HG02840 (cell line): ENCODE results near the gene DDX41.
"Not testable (repeated sequence)": the region's sequence is repeated elsewhere in the genome, so short reads cannot be mapped to it uniquely, and the experiment has no call there.

Source experiments
- ATAC-seq: cut with Tn5 transposase; IDR thresholded peaks from one replicate; pipeline ENCODE4 v1.9.1; 2021; ENCODE audit warnings: mild to moderate bottlenecking, moderate library complexity, moderate number of reproducible peaks; ENCODE audit not compliant: unreplicated experiment, low FRiP score

The DDX41 gene

GRCh38 chr5:177487144-177487543 is 29.6 kb downstream of the DDX41 start:
- ATAC-seq, result no peak

DNA sequence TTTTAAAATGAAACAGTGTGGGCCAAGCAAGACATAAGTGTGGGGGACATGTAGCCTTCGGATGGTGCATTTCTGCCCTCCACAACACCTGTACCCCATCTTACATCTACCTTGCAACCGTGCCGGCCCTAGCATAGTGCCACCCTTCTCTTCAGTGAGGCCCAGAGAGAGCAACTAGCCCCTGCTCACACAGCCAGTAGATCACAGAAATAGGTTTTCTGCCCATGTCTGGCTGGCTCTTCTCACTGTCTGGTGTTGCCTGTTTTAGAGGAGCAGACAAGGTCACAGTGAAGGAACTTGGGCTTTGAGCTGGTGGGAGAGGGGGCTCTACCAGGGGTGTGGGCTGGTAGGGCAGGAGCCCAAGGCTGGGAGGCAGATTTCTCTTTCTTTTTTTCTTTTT is 30.5 kb downstream of the DDX41 start:
- no peak for ATAC-seq

GRCh38 chr5:177485753-177486152 is 31.0 kb downstream of the DDX41 start:
- ATAC-seq, result not testable (repeated sequence)

DNA sequence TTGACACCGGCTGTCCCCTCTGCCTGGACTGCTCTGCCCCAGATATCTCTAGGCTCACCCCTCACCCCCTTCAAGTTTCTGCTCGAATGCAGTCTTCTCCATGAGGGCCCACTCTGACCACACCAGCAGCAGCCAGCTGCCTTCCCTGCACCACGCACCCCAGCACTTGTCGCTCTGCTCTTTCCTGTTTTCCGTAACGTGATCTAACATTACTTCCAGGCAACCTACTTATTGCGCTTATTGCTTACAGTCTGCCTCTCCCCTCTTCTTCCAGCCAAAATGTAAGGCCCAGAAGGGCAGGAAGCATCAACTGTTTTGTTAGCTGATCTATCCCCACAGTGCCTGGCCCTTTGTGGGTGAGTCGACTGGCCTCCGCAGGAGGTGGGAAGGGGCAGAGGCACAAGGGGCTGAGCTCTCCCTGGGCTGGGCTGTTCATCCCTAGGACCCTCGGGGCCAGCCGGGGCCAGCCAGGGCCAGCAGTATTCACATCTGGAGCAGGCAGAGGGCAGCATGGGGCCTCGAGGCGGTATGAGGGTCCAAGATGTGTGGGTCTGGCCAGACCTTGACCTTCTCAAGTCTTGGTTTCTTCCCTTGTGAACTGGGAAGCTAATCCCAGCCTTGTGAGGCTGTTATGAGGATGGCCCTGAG is 31.7 kb downstream of the DDX41 start:
- ATAC-seq, result no peak

DNA sequence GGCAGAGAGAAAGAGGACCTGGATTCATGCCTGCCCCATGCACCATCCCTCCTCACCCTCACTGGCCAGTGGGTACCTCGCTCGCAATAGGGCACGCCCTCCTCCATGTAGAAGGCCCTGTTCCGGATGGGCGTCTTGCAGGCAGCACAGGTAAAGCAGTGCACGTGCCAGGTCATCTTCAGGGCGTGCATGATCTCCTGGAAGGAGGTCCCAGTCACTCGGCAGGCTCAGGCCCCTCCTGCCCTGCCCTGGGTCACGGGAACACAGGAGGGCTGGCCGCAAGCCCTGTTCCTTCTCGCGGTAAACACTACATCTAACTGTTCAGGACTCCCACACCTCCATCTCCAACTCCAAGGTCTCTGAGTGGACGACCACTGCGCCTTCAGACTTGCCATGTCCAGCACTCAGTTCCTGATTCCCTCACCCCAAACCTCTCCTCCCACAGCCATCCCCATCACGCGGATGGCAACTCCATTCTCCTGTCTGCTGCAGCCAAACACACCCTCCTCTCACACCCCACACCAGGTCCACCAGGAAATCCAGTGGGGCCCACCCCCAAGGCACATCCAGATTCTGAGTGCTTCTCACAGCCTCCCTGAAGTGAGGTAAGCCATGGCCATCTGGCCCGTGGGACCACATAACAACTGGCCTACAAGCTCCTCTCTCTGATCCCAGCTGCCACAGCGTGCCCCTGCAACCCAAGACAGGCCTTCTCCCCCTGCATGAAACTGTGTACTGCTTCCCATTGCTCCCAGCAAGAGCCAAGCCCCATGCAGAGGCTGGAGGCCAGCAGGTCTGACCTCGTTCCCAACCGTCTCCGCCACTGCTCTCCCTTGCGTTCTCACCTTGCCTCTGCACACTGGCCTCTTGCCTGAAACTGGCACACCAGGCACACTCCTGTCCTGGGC is 32.5 kb downstream of the DDX41 start:
- ATAC-seq, result no peak

GRCh38 chr5:177483042-177483441 is 33.7 kb downstream of the DDX41 start:
- no peak for ATAC-seq

GRCh38 chr5:177482359-177482795 is 34.4 kb downstream of the DDX41 start:
- ATAC-seq, result no peak

GRCh38 chr5:177479774-177480173 is 37.0 kb downstream of the DDX41 start:
- ATAC-seq, result no peak

DNA sequence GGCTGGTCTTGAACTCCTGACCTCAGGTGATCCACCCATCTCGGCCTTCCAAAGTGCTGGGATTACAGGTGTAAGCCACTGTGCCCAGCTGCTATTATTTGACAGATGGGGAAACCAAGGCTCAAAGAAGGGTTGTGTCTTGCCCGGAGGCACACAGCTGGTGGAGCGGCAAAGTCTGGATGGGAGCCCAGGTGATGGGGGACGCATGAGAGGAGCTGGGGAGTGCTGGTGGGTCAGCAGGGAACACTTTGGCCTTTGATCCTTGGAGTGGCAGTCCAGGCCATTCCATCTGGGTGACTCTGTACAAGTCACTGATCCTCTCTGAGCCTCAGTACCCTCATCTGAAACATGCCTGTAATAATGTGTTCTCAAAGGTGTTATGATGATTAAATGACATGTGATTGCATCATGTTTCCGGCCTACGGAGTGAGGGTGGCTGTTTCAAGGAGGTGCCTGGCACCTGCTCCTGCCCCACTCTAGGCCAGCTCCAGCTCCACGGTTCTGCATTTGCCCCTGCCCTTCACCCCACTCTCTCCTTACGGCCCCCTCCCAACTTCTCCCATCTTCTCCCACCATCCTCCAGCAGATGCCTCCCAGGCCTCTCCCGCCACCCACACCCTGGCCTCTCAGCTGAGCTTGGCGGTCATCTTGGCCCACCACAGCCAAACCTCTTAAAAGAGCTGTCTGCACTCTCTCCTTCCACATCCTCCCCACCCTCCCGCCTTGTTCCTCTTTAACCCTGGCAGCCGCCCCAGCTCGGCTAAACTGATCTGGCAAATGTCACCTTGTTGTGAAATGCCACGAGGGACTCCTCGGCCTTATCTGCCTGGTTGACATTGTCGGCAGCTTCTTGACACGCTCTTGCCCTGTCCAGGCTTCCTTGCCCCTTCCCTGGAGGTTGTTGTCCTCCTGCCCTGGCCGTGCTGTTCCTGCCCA is 37.8 kb downstream of the DDX41 start:
- ATAC-seq, result no peak

DNA sequence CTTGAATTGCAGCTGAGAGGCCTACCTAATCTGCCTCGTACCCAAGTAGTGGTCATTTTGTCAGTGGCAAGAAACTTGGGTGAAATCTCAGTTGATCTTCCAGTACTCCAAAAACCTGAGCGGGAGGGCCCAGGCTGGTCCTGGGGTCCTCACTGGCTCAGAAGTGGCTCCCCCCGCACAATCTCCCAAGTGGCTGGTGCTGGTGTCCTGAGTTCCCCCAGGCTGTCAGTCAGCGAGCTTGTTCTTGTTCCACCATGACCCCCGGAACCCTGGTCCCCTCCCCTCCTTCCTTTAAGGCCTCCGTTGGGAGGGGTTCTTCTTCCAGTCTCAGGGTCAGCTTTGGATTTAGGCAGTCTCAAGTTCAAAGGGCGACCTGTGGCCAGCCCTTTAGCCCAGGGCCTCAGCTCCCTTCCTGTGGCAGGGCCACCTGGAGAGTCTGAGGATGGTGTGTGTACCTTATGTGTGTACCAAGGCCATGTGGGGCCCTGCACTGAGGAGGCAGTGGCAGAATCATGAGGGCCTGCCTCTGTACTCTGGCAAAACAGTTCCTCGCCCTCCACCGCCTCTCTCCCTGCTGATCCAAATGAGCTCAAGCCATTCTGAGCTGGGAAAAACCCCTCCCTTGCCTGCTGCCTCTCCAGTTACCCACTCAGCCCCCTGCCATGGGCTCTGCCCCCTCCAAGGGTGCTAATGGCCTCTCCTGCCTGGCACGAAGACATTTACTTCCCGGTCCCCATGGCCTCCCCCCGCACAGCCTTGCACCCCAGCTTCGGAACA is 38.9 kb downstream of the DDX41 start:
- ATAC-seq, result no peak

DNA sequence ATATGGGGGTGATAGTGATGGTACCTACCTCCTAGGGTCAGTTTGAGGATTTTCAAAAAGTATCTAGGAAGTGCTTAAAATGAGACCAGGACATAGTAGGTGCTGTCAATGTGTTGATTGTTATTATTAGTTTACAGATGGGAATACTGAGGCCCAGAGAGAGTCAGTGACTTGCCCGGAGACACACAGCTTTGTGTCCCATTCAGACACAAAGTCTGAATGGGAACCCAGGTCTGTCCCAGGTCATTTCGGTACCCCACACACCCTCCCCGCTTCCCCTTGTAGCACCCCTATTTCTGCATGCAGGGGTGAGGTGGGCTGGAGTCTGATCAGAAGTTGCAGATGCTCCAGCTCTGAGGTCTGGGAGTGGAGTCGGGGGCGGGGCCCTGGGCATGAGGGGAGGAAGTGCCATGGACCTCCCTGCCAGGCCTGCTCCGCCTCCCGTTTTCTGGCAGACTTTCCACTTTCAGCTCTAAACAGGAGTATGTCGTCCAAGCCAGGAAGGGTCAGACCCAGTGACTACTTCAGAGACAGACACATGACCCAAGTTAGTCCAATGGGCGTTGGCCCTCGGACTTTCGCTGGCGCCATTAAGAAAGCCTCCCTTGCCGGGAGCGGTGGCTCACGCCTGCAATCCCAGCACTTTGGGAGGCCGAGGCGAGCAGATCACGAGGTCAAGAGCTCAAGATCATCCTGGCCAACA is 40.1 kb downstream of the DDX41 start:
- ATAC-seq, result no peak

DNA sequence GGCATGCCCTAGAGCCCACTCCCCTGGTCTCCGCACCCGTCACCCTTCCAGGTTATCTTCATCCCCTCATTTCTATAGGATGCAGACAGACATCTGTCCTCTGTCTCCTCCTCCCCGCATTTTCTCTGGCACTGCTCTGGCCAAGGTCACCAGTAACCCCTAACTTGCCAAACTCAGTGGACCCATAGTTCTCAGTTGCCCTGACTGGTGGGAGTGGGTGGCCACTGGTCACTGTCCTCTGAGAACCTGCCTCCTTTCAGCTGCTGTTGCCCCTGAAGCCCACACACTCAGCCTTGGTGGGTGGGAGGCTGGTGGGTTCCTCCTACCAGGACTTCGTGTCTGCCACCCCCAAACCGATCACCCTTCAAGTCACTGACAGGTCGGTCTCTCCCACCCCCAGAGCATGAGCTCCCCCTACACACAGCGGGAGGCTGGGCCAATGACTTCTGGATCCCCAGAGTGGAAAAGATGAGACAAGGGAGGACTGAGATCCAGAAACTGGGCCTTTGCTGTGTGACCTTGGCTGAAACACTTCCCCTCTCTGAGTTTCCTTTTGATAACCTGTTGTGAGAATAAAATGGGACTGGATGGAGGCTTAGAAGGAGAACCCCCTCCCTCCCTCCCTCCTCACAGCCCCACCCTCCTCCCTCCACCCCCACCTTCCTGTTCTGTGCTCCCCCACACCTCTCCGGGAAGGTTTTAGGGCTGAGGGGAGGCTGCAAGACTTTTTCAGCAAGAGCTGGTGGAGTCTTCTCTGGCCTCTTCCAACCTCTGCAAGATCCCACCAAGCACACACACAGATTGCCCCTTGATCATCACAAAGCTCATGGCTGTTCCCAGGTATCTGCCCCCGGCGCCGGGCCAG is 41.0 kb downstream of the DDX41 start:
- ATAC-seq, result no peak

DNA sequence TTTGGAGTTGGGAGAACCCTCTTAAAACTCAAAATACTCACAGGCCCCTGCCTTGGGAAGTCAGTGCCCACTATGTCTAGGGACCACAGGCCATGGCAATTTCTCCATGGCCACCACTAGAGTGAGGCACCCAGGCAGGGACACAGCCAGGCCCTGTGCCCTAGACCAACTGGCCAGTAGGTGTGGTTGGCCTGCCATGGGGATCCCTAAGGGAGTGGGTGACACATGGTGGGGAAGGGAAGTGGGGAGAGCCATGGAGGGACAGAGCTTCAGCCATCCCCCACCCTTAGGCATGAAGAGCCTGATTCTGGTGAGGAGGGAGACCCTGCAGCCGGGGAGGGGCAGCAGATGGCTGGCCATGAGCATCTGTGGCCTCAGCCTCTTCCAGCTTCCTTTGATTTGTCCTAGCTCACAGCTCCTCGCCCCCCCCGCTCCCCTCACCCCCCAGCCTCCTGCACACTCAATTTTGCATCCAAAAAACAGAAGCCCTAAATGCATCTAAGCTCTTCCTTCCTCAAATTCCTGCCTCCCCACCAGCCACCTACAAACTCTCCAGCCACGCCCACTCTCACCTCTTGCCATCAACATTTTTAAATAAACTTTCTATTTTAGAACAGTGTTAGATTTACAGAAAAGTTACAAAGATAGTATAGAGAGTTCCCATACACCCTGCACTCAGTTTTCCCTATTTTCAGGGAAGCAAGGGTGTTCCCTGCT is 41.8 kb downstream of the DDX41 start:
- no peak for ATAC-seq

DNA sequence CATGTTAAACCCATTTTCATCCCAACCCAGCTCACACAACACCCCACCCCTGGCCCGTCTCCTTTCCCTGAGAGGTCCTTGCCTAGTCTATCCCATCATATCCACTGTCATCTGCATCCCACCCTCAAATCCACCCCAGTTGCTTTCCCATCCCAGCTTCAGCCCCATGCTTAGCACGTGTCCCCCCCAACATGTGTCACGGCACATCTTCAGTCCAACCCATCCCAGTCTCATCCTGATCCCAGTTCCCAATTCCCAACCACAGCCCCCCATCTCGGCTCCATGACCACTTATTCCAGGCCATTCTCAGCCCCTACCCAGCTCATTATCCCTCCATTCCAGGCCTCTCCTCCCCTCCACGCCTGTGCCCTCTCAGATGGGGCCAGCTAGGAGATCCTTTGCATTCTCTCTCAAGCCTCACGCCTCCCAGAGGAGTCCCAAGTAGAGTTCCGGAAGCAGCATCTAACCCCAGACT is 42.7 kb downstream of the DDX41 start:
- ATAC-seq, result no peak

DNA sequence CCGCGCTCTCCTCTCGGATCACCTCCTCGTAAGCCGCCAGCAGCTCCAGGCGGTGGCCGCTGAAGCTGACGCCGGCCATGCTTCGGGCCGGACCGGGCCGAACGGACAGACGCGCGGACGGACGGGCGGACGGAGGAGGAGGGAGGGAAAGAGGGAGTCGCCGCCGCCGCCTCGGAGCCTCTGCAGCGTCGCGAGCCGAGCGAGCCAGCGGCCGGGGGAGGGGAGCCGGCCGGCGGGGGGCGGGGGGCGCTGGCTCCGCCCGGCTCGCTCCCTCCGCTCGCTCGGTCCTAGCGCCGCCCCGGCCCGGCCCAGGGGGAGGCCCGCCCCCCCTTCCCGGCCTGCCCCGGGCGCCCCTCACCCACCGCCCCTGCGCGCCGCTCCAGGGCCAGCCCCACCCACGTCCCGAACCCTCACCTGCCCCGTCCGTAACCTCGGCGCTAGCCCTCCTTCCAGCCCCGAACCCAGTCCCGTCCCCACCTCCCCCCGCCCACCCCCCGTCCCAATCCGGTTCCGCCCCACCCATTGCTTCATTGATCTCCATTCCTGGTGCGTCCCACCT is 43.2 kb downstream of the DDX41 start, which contains the start of gene DBN1:
DBN1 (minus strand) TSS at position 192 of the 559 bp plus-strand sequence; CDS start at position 79, 113 bp downstream.
- no peak for ATAC-seq

- no peak for ATAC-seq
Measured at GRCh38 chr5:177472460-177473442, 44.0 kb downstream of the DDX41 start.
